Prostate gland (tissue), 2 donors: ENCODE data around the gene HYOU1.

Experiments
- POLR2A ChIP-seq: fragments of 450-650 bp; IDR thresholded peaks from one replicate; pipeline ENCODE4 v1.6.1; 2016; ENCODE audit warnings: antibody characterized with exemption, mild to moderate bottlenecking
- POLR2AphosphoS5 ChIP-seq: sonication (generic); formaldehyde crosslinking; IDR thresholded peaks from one replicate; pipeline ENCODE4 v1.6.1; 2017; ENCODE audit warnings: antibody characterized with exemption
- TF ChIP-seq, protein P1 (sequence below), 4 experiments: fragments of 200-600 bp in 2 of 4; fragments of 450-650 bp in 2 of 4; sonication (generic) in 2 of 4; IDR thresholded peaks; 1 replicate in 3 of 4; 2 replicates in 1 of 4; pipeline ENCODE4 v1.5.1; 2016 to 2019; ENCODE audit warnings: antibody characterized with exemption in 4 of 4, mild to moderate bottlenecking in 2 of 4, moderate library complexity in 2 of 4

DNA sequence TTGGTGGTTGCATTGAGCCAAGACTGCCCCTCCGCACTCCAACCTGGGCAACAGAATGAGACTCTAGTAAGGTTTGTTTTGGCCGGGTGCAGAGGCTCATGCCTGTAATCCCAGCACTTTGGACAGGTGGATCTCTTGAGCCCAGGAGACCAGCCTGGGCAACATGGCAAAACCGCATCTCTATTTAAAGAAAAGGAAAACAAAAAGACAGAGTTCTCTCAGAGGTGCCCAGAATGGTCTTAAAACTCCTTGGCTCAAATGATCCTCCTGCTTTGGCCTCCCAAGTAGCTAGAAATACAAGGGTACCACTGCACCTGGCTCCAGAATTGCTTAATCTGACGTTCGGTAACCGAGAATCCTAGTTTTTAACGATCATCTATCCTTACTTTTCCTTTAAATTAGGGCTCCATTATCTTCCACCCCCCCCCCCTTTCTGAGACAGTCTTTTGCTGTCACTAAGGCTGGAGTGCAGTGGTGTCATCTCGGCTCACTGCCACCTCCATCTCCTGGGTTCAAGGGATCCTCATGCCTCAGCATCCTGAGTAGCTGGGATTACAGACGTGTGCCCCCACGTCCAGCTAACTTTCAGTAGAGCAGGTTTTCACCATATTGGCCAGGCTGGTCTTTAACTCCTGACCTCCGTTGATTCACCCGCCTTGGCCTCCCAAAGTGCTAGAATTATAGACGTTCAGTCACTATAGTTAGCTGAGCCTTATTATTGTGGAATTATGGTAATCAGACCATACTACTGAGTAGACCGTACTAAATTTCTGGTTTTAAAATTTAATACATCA, 40.6 kb downstream of the HYOU1 start:
- TF ChIP-seq, protein P1, sequence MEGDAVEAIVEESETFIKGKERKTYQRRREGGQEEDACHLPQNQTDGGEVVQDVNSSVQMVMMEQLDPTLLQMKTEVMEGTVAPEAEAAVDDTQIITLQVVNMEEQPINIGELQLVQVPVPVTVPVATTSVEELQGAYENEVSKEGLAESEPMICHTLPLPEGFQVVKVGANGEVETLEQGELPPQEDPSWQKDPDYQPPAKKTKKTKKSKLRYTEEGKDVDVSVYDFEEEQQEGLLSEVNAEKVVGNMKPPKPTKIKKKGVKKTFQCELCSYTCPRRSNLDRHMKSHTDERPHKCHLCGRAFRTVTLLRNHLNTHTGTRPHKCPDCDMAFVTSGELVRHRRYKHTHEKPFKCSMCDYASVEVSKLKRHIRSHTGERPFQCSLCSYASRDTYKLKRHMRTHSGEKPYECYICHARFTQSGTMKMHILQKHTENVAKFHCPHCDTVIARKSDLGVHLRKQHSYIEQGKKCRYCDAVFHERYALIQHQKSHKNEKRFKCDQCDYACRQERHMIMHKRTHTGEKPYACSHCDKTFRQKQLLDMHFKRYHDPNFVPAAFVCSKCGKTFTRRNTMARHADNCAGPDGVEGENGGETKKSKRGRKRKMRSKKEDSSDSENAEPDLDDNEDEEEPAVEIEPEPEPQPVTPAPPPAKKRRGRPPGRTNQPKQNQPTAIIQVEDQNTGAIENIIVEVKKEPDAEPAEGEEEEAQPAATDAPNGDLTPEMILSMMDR (IDR thresholded peaks at IDR 0.05), result no peak
- no peak for TF ChIP-seq POLR2AphosphoS5
- no peak for TF ChIP-seq POLR2A
